Activated T-helper 17 cell treated with anti-CD3 and anti-CD28 coated beads, Interleukin-2, amount 50 U/mL, for 72 hours (primary cell): ENCODE results near the gene PPP6R2. TPM values are rescaled to one million over a fixed set of nuclear protein-coding genes. Genes with fewer than 3 reads are reported as not detected.
"Not testable (repeated sequence)": the region's sequence is repeated elsewhere in the genome, so short reads cannot be mapped to it uniquely, and the experiment has no call there.

Experiments
- ATAC-seq: fragments of 150-1000 bp; cut with Tn5 transposase; replicated peaks from 2 replicates; pipeline ENCODE4 v1.10.0; 2021; ENCODE audit warnings: mild to moderate bottlenecking, moderate library complexity
- H3K27ac Mint-ChIP-seq: one replicate; pipeline ENCODE4 v1.8.0; 2022; ENCODE audit warnings: mixed read lengths
- H3K27me3 Mint-ChIP-seq: one replicate; pipeline ENCODE4 v1.8.0; 2022; ENCODE audit warnings: mixed read lengths
- H3K36me3 Mint-ChIP-seq: one replicate; pipeline ENCODE4 v1.8.0; 2022; ENCODE audit warnings: low read depth, mild to moderate bottlenecking, mixed read lengths
- H3K4me1 Mint-ChIP-seq: one replicate; pipeline ENCODE4 v1.8.0; 2022; ENCODE audit warnings: mixed read lengths
- H3K4me3 Mint-ChIP-seq: one replicate; pipeline ENCODE4 v1.8.0; 2022; ENCODE audit warnings: mild to moderate bottlenecking, mixed read lengths
- H3K9me3 Mint-ChIP-seq: one replicate; pipeline ENCODE4 v1.8.0; 2022; ENCODE audit warnings: mixed read lengths
- total RNA-seq, 2 donors: library from RNA; stranded (reverse); gene quantifications; one replicate each; pipeline ENCODE4 v1.2.3, GENCODE V29; 2022

The PPP6R2 gene
- total RNA-seq, 2 donors from 2014 or later: 45.6 to 46.6 TPM

DNA sequence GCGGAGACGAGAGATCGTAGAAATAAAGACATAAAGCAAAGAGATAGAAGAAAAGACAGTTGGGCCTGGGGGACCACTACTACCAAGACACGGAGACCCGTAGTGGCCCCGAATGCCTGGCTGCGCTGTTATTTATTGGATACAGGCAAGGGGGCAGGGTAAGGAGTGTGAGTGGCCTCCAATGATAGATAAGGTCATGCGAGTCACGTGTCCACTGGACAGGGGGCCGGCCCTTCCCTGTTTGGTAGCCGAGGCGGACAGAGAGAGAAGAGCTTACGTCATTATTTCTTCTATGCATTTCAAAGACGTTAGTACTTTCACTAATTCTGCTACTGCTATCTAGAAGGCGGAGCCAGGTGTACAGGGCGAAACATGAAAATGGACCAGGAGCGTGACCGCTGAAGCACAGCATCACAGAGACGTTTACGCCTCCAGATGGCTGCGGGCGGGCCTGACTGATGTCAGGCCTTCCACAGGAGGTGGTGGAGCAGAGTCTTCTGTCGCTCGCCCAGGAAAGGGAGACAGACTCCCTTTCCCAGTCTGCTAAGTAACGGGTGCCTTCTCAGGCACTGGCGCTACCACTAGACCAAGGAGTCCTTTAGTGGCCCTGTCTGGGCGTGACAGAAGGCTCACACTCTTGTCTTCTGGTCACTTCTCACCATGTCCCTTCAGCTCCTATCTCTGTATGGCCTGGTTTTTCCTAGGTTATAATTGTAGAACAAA is 24.8 kb downstream of the PPP6R2 start:
- Mint-ChIP-seq H3K27ac (peak overlapping the region; percentile 75), H3K36me3 (peaks cover 39% of the 10 kb centered on the region), H3K4me3 (no peak overlapping the region), H3K27me3 (no peaks in the 10 kb centered on the region), H3K9me3 (no peaks in the 10 kb centered on the region), H3K4me1 (peaks cover 20% of the 10 kb centered on the region)
- ATAC-seq: no peak

DNA sequence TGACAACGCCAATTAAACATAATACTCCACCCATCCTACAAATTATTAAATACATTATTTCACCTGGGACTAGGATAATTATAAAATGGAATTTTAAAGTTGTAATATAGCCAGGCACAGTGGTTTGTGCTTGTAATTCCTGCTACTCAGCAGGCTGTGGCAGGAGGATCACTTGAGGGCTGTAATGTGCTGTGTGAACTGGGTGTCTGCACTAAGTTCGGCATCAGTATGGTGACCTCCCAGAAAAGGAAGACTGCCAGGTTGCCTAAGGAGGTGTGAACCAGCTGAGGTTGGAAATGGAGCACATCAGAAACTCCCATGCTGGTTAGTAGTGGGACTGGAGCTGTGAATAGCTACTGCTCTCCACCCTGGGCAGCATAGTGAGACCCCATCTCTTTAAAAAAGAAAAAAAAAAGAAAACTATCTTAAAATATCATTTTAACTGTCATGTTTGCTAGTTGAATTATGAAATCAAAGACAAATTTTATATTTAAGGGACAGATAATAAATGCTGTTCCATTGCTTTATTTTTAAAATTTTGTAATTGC is 28.0 kb downstream of the PPP6R2 start:
- Mint-ChIP-seq H3K36me3 (peaks cover 67% of the 10 kb centered on the region), H3K4me1 (peaks cover 7% of the 10 kb centered on the region), H3K27ac (no peak overlapping the region), H3K27me3 (no peaks in the 10 kb centered on the region), H3K4me3 (no peak overlapping the region), H3K9me3 (no peaks in the 10 kb centered on the region)
- ATAC-seq: no peak

DNA sequence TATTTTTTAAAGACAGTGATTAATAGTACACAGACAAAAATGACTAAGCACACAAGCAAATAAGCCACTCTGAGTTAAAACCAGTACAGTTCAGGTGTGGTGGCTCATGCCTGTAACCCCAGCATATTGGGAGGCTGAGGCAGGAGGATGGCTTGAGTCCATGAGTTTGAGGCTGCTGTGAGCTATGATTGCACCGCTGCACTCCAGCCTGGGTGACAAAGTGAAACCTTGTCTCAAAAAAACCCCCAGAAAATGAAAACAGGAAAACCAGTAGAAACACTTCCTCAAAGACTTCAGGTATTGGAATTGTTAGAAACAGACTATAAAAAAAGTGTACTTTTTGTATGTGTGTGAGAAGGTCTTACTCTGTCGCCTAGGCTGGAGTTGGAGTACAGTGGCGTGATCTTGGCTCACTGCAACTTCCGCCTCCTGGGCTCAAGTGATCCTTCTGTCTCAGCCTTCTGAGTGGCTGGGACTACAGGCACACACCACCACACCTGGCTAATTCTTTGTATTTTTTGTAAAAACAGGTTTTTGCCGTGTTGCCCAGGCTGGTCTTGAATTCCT is 33.0 kb downstream of the PPP6R2 start:
- H3K4me1 Mint-ChIP-seq: no peaks in the 10 kb centered on the region
- H3K27ac Mint-ChIP-seq: peak overlapping the region; percentile 61
- no peak overlapping the region for H3K4me3 Mint-ChIP-seq
- peaks cover 82% of the 10 kb centered on the region for H3K36me3 Mint-ChIP-seq
- H3K27me3 Mint-ChIP-seq: no peaks in the 10 kb centered on the region
- H3K9me3 Mint-ChIP-seq: no peaks in the 10 kb centered on the region
- ATAC-seq: peak; percentile 51

DNA sequence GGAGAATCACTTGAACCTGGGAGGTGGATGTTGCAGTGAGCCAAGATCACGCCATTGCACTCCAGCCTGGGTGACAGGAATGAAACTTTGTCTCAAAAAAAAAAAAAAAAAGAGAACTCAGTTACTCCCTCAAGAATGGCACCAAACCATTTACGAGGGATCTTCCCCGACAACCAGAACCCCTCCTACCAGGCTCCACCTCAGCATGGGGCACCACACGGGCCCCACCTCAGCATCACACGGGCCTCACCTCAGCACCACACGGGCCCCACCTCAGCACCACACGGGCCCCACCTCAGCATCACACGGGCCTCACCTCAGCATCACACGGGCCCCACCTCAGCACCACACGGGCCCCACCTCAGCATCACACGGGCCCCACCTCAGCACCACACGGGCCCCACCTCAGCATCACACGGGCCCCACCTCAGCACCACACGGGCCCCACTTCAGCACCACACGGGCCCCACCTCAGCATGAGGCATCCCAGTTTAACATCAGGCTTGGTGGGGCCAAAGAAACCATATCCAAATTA is 38.0 kb downstream of the PPP6R2 start:
- H3K27ac Mint-ChIP-seq, H3K4me1 Mint-ChIP-seq, ATAC-seq, H3K9me3 Mint-ChIP-seq, H3K4me3 Mint-ChIP-seq, H3K27me3 Mint-ChIP-seq: not testable (repeated sequence)
- peaks cover 57% of the 10 kb centered on the region for H3K36me3 Mint-ChIP-seq

DNA sequence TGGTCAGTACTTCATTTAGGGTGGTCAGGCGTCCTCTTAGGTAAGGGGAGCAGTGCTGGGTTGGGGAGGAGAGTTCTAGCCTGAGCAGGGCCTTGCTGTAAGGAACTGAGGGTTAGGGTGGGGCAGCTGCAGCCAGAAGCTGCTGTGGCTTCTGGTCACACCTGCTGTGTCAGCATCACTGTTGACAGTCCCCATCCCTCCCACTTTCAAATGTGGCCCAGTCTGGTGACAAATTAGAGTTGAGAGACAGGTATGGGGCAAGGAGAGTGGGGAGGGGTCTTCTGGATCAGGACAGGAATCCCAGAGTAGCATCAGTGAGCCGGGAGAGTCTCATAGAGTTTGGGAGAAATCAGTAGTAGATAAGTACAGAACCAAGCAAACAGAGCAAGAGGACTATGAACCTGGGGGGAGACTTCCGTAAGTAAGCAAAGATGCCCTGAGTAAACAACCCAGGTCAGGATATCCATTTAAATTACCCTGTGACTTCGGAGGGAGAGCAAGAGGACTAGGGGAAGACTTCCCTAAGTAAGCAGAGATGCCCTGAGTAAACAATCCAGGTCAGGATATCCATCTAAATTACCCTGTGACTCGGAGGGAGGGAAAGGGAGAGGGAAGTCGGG is 53.7 kb downstream of the PPP6R2 start:
- Mint-ChIP-seq H3K4me1 (peaks cover 16% of the 10 kb centered on the region), H3K4me3 (no peak overlapping the region), H3K27me3 (no peaks in the 10 kb centered on the region), H3K36me3 (peaks cover 68% of the 10 kb centered on the region), H3K27ac (peak overlapping the region; percentile 73), H3K9me3 (no peaks in the 10 kb centered on the region)
- ATAC-seq: no peak

DNA sequence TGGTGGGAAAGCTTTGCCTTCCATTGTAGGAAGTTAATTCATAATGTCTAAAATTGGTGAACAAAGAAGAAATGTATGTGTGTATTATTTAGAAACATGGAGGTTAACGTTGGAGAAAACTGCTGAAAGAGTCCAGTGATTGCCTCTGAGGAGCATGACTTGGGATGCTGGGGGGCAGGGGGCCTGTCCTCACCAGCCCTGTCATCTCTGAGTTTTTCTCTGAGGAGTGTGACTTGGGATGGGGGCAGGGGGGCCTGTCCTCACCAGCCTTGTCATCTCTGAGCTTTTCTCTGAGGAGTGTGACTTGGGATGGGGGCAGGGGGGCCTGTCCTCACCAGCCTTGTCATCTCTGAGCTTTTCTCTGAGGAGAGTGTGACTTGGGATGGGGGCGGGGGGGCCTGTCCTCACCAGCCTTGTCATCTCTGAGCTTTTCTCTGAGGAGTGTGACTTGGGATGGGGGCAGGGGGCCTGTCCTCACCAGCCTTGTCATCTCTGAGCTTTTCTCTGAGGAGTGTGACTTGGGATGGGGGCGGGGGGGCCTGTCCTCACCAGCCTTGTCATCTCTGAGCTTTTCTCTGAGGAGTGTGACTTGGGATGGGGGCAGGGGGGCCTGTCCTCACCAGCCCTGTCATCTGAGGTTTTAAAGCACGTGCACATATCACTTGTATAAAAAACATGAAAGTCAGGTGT is 54.4 kb downstream of the PPP6R2 start:
- Mint-ChIP-seq H3K27ac (peak overlapping the region; percentile 73), H3K4me1 (peaks cover 16% of the 10 kb centered on the region), H3K36me3 (peaks cover 68% of the 10 kb centered on the region)
- not testable (repeated sequence) for H3K27me3 Mint-ChIP-seq, H3K9me3 Mint-ChIP-seq, H3K4me3 Mint-ChIP-seq
- ATAC-seq: peak; percentile 38

DNA sequence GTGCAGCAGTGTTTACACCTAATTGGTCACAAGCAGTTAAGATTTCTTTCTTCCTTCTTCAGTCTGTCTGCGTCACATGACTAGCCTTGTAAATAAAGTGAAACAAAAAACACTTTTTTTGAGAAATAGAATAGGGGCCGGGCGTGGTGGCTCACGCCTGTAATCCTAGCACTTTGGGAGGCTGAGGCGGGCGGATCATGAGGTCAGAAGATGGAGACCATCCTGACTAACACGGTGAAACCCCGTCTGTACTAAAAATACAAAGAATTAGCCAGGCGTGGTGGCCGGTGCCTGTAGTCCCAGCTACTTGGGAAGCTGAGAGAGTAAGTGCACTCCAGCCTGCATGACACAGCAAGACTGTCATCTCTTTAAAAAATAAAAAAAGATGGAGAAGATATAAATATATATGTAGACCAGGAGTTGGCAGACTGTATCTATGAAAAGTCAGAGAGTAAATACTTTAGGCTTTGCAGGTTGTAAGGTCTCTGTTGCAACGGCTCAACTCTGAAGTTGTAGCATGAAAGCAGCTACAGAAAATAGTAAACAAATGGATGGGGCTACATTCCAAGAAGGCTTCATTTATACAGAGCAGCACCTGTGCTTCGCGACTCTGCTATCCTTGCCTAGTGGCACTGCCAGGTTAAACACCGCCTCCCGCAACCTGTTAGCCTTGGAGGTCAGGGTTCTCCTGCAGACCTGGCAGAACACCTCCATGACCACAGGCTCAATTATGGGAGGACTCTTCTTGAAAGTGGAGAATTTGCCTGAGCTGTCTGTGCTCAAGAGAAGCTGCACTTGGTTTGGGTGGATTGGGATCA is 55.9 kb downstream of the PPP6R2 start:
- Mint-ChIP-seq H3K4me3 (no peak overlapping the region), H3K27ac (peak overlapping the region; percentile 77), H3K36me3 (peaks cover 67% of the 10 kb centered on the region), H3K4me1 (peaks cover 16% of the 10 kb centered on the region), H3K9me3 (no peaks in the 10 kb centered on the region), H3K27me3 (no peaks in the 10 kb centered on the region)
- ATAC-seq: no peak

DNA sequence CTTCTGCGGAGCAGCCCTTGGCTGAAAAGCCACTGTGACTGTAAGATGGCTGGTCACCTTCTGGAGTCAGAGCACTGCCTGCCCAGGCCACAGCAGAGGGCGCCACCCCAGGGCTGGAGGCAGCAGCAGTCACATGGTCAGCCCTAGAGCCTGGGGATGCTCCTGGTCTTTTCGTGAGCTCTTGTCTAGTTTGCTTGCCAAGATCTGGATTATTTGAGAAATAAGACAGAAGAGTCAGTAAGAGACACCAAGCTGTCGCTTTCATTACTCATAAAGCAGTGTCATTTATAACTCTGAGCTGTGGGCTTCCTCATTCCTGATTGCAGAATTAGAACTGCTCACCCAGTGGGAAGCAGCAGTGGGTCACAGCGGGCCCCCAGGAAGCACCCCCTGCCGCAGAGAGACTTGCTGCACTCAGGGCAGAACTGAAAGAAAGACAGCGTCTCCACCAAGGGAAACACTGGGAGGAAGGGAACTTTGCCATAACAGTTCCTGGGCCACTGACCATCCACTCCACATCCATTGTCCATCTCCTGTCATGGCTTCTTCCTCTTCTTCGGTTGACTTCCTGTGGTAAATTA is 56.7 kb downstream of the PPP6R2 start:
- no peaks in the 10 kb centered on the region for H3K27me3 Mint-ChIP-seq
- peak overlapping the region; percentile 77 for H3K27ac Mint-ChIP-seq
- H3K36me3 Mint-ChIP-seq: peaks cover 63% of the 10 kb centered on the region

DNA sequence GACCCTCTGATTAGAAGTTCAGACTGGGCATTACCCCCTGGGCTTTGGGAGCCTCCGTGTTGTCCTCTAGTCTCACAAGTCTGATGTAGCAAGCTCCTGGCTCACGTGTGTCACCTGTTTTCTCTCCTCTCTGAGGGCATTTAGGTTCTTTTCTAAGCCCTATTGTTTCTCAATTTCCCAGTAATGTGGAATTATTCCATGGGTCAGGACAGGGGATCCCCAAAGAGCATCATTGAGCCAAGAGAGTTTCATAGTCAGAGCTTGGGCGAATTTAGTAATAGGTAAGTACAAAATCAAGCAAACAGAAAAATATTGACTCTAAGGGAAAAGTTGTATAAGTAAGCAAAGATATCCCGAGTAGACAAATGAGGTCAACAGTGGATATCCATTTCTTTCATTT is 57.3 kb downstream of the PPP6R2 start:
- Mint-ChIP-seq H3K27ac (peak overlapping the region; percentile 77), H3K4me3 (no peak overlapping the region), H3K36me3 (peaks cover 57% of the 10 kb centered on the region), H3K9me3 (no peaks in the 10 kb centered on the region), H3K27me3 (no peaks in the 10 kb centered on the region), H3K4me1 (peaks cover 16% of the 10 kb centered on the region)
- no peak for ATAC-seq

More for the DNA sequence above, 56.7 kb downstream of the PPP6R2 start:
- H3K4me1 Mint-ChIP-seq: peaks cover 16% of the 10 kb centered on the region
- no peaks in the 10 kb centered on the region for H3K9me3 Mint-ChIP-seq
- no peak overlapping the region for H3K4me3 Mint-ChIP-seq
- ATAC-seq: peak; percentile 80

DNA sequence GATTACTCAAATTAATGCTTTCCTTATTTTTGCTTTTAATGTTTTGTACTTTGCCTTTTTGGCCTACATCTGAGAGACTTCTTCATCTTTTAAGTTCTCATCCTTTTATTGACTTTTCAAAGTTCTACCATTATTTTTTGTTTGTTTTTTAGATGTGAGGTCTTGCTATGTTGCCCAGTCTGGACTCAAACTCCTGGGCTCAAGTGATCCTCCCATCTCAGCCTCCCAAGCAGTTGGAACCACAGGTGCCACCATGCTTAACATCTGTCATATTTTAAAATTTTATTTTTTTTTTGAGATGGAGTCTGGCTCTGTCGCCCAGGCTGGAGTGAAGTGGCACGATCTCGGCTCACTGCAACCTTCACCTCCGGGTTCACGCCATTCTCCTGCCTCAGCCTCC is 57.8 kb downstream of the PPP6R2 start:
- ATAC-seq: no peak

DNA sequence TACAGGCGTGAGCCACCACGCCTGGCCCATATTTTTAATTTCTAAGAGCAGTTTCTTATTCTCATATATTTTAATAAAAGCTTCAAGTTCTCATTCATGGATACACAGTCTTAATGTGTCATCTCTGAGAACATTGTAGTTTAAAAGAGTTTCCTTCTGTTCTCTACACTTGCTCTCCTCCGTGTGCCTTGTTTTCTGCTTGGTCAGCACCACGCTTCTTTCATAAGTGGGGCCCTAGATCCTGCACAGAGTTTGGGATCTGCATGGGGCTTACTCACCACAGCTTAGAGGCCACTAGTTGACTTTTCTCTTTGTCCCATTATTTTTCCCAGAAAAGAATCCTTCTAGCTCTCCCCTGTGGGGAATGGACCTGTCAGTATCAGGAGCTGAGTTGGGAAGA is 58.8 kb downstream of the PPP6R2 start:
- Mint-ChIP-seq H3K27me3 (no peaks in the 10 kb centered on the region), H3K4me3 (no peak overlapping the region), H3K36me3 (peaks cover 55% of the 10 kb centered on the region), H3K4me1 (peaks cover 12% of the 10 kb centered on the region), H3K9me3 (no peaks in the 10 kb centered on the region), H3K27ac (peak overlapping the region; percentile 32)
- no peak for ATAC-seq

More for the DNA sequence above, 57.8 kb downstream of the PPP6R2 start:
- Mint-ChIP-seq H3K9me3 (no peaks in the 10 kb centered on the region), H3K4me3 (no peak overlapping the region), H3K27me3 (no peaks in the 10 kb centered on the region), H3K4me1 (peaks cover 16% of the 10 kb centered on the region), H3K27ac (peak overlapping the region; percentile 77), H3K36me3 (peaks cover 55% of the 10 kb centered on the region)

DNA sequence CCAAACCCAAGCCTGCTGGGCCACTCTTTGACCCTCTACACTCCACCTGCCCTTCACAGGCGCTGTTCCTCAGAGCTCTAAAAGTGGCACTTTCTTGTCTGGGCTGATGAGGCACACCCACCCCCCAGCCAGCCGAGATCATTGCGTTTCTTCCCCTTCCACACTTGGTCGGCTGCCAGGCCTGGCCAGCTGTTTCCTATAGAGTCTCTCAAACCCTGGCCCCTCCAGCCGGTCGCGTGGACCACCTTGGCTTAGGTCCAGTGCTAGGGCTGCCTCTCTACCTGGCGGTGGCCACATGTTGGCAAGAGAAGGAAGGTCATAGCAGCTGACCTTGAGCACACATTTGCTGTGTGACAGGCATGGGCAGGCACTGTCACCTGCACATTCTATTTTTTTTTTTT is 60.6 kb downstream of the PPP6R2 start:
- ATAC-seq: no peak
- Mint-ChIP-seq H3K4me1 (peaks cover 9% of the 10 kb centered on the region), H3K27ac (peak overlapping the region; percentile 73), H3K36me3 (peaks cover 68% of the 10 kb centered on the region), H3K9me3 (no peaks in the 10 kb centered on the region), H3K27me3 (no peaks in the 10 kb centered on the region), H3K4me3 (no peak overlapping the region)

DNA sequence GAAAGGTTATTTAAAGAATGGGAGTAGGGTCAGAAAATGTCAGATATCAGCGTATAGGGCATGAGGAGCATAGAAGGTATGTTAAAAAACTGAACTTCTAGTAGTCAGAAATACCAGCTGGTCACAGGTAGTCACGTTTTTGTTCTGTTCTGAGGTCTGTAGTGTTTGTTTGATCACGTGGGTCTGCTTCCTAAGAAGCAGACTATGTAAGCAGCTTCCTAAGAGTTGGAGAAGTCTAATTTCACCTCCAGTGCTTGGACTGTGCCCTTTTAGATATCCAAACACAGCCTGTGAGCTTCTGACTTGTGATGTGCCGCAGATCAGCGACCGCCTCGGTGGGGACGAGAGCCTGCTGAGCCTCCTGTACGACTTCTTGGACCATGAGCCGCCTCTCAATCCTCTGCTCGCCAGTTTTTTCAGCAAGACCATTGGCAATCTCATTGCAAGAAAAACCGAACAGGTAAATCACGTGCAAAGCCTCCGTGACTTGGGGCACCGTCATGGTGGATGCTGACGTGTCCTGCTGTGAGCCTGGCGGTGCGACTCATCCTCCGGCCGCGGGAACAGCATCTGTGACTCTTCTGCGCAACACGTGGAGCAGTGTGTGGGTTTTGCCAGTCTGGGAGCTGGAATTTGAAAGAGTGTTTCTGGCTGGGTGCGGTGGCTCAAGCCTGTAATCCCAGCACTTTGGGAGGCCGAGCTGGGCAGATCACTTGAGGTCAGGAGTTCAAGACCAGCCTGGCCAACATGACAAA is 63.5 kb downstream of the PPP6R2 start:
- H3K4me3 Mint-ChIP-seq: no peak overlapping the region
- H3K27me3 Mint-ChIP-seq: no peaks in the 10 kb centered on the region
- no peaks in the 10 kb centered on the region for H3K4me1 Mint-ChIP-seq
- peaks cover 70% of the 10 kb centered on the region for H3K36me3 Mint-ChIP-seq
- ATAC-seq: no peak
- H3K9me3 Mint-ChIP-seq: no peaks in the 10 kb centered on the region
- peak overlapping the region; percentile 77 for H3K27ac Mint-ChIP-seq
